ENCODE data around the gene SLC16A6. TPM values are rescaled to one million over a fixed set of nuclear protein-coding genes. Genes with fewer than 3 reads are reported as not detected.
A peak's percentile ranks its signal among the peaks of the same experiment; 100 is the strongest.

Gene SLC16A6
- total RNA-seq, 1 experiment from 2014 or later, result 0.22 TPM

DNA sequence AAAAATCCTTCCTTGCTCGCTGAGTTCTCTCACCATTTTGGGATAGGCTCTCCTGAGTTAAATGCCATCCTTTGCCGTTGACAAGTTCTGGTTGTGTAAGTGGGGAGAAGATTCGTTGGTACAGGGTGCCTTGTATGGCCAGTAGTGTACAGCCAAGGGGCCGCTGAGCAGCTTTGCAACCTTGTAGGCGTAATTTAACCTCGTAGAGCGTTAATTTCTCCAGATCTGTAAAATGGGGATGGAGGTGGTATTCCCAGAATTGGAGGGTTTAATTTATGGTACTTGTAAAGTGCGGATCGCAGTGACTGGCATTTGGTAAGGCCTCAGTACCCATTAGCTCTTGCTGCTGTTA, 1.7 kb upstream of the SLC16A6 start:
- no peaks in the 10 kb centered on the region for H3K9me3 Mint-ChIP-seq
- ChIA-PET CTCF (interaction anchor here (1.7 kb wide), 1 partner anchor 106 kb away, joined by 8 read pairs; no protein-coding TSS in a partner anchor), POLR2A (interaction anchor here (1.0 to 1.4 kb wide), 3 partner anchors 9 to 106 kb away, joined by 4 to 9 read pairs (median 6); no protein-coding TSS in a partner anchor)
- H3K36me3 Mint-ChIP-seq, result no peaks in the 10 kb centered on the region
- DNase-seq (ENCODE audit: low spot score), result no peak
- H3K27ac Mint-ChIP-seq, result peak overlapping the region; percentile 31
- peak overlapping the region; percentile 68 for H3K4me3 Mint-ChIP-seq
- TF ChIP-seq, protein P1, sequence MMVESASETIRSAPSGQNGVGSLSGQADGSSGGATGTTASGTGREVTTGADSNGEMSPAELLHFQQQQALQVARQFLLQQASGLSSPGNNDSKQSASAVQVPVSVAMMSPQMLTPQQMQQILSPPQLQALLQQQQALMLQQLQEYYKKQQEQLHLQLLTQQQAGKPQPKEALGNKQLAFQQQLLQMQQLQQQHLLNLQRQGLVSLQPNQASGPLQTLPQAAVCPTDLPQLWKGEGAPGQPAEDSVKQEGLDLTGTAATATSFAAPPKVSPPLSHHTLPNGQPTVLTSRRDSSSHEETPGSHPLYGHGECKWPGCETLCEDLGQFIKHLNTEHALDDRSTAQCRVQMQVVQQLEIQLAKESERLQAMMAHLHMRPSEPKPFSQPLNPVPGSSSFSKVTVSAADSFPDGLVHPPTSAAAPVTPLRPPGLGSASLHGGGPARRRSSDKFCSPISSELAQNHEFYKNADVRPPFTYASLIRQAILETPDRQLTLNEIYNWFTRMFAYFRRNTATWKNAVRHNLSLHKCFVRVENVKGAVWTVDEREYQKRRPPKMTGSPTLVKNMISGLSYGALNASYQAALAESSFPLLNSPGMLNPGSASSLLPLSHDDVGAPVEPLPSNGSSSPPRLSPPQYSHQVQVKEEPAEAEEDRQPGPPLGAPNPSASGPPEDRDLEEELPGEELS (CRISPR knock-in tag; IDR thresholded peaks at IDR 0.05), result no peak
- TF ChIP-seq, protein P2, sequence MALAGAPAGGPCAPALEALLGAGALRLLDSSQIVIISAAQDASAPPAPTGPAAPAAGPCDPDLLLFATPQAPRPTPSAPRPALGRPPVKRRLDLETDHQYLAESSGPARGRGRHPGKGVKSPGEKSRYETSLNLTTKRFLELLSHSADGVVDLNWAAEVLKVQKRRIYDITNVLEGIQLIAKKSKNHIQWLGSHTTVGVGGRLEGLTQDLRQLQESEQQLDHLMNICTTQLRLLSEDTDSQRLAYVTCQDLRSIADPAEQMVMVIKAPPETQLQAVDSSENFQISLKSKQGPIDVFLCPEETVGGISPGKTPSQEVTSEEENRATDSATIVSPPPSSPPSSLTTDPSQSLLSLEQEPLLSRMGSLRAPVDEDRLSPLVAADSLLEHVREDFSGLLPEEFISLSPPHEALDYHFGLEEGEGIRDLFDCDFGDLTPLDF (CRISPR knock-in tag; IDR thresholded peaks at IDR 0.05), result no peak
- no peak for TF ChIP-seq NFYB (CRISPR knock-in tag; conservative IDR thresholded peaks at IDR 0.05; ENCODE audit: low read depth)
- TF ChIP-seq, protein P3, sequence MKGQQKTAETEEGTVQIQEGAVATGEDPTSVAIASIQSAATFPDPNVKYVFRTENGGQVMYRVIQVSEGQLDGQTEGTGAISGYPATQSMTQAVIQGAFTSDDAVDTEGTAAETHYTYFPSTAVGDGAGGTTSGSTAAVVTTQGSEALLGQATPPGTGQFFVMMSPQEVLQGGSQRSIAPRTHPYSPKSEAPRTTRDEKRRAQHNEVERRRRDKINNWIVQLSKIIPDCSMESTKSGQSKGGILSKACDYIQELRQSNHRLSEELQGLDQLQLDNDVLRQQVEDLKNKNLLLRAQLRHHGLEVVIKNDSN (CRISPR knock-in tag; IDR thresholded peaks at IDR 0.05), result no peak
- ATAC-seq, result no peak
- H3K27me3 Mint-ChIP-seq (ENCODE audit: low read depth), result peaks cover 50% of the 10 kb centered on the region
- peaks cover 67% of the 10 kb centered on the region for H3K4me1 Mint-ChIP-seq

DNA sequence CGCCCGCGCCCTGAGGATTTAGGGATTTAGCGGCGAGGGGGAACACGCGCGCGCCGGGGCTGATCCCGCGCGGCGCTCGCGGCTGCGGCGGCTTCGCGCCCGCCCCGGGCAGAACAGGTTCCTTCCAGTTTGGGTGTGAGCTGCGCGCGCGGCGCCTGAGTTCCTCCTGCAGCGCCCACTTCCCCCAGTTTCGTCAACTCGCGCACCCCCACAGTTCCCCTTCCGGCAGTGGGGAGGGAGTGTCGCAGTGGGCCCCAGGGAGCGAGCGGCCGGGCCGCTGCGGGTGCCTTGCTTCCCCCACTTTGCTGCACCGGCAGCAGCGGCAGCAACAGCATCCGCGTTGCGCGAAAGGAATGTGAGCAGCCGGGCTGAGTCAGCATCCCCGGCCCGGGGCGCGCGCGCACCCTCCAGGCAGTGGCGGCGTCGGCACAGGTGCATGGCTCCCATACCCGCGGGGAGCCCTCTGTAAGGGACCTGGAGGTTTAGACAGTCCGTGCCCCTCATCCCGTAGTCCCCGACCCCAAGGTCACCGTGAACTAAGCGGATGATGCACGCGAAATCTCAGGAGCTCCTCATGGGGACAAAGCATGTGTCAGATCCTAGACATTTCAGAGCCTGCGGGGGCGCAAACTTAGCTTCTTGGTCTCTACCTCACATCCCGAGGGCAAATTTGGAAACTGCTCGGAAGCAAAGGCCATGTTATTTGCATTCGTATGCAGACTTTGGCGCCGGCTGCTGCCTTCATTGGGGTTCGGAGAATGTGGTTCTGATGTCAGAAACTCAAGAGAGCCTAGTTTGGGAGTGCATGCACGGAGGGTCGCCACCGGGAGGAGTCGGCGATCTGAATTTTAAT, 1.1 kb upstream of the SLC16A6 start:
- Mint-ChIP-seq H3K4me3 (peak overlapping the region; percentile 68), H3K27ac (peak overlapping the region; percentile 31), H3K9me3 (no peaks in the 10 kb centered on the region), H3K27me3 (ENCODE audit: low read depth) (peaks cover 50% of the 10 kb centered on the region), H3K4me1 (peaks cover 64% of the 10 kb centered on the region), H3K36me3 (no peaks in the 10 kb centered on the region)
- ChIA-PET POLR2A (interaction anchor here (0.8 to 1.4 kb wide), 5 partner anchors 9 to 127 kb away, joined by 3 to 9 read pairs (median 4); no protein-coding TSS in a partner anchor), CTCF (interaction anchor here (1.2 to 1.7 kb wide), 2 partner anchors 82 to 107 kb away, joined by 3 to 8 read pairs; no protein-coding TSS in a partner anchor)
- DNase-seq (ENCODE audit: low spot score) (peak; percentile 74), ATAC-seq (peak; percentile 53)
- TF ChIP-seq ETV6 (CRISPR knock-in tag; IDR thresholded peaks at IDR 0.05), result 0 out of 2 replicates have a peak, but pooled peaks have one; percentile 19
- peak; percentile 58; the same call in 1 of the 2 replicates for TF ChIP-seq NFE2L1 (CRISPR knock-in tag; IDR thresholded peaks at IDR 0.05)
- TF ChIP-seq, protein P4, sequence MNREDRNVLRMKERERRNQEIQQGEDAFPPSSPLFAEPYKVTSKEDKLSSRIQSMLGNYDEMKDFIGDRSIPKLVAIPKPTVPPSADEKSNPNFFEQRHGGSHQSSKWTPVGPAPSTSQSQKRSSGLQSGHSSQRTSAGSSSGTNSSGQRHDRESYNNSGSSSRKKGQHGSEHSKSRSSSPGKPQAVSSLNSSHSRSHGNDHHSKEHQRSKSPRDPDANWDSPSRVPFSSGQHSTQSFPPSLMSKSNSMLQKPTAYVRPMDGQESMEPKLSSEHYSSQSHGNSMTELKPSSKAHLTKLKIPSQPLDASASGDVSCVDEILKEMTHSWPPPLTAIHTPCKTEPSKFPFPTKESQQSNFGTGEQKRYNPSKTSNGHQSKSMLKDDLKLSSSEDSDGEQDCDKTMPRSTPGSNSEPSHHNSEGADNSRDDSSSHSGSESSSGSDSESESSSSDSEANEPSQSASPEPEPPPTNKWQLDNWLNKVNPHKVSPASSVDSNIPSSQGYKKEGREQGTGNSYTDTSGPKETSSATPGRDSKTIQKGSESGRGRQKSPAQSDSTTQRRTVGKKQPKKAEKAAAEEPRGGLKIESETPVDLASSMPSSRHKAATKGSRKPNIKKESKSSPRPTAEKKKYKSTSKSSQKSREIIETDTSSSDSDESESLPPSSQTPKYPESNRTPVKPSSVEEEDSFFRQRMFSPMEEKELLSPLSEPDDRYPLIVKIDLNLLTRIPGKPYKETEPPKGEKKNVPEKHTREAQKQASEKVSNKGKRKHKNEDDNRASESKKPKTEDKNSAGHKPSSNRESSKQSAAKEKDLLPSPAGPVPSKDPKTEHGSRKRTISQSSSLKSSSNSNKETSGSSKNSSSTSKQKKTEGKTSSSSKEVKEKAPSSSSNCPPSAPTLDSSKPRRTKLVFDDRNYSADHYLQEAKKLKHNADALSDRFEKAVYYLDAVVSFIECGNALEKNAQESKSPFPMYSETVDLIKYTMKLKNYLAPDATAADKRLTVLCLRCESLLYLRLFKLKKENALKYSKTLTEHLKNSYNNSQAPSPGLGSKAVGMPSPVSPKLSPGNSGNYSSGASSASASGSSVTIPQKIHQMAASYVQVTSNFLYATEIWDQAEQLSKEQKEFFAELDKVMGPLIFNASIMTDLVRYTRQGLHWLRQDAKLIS (CRISPR knock-in tag; IDR thresholded peaks at IDR 0.05; ENCODE audit: borderline replicate concordance), result peak; percentile 65; the same call in 1 of the 2 replicates
- no peak for TF ChIP-seq SMAD4 (CRISPR knock-in tag; IDR thresholded peaks at IDR 0.05)
- peak; percentile 78; the same call in 1 of the 2 replicates for TF ChIP-seq TEAD1 (CRISPR knock-in tag; IDR thresholded peaks at IDR 0.05)
- TF ChIP-seq, protein P5, sequence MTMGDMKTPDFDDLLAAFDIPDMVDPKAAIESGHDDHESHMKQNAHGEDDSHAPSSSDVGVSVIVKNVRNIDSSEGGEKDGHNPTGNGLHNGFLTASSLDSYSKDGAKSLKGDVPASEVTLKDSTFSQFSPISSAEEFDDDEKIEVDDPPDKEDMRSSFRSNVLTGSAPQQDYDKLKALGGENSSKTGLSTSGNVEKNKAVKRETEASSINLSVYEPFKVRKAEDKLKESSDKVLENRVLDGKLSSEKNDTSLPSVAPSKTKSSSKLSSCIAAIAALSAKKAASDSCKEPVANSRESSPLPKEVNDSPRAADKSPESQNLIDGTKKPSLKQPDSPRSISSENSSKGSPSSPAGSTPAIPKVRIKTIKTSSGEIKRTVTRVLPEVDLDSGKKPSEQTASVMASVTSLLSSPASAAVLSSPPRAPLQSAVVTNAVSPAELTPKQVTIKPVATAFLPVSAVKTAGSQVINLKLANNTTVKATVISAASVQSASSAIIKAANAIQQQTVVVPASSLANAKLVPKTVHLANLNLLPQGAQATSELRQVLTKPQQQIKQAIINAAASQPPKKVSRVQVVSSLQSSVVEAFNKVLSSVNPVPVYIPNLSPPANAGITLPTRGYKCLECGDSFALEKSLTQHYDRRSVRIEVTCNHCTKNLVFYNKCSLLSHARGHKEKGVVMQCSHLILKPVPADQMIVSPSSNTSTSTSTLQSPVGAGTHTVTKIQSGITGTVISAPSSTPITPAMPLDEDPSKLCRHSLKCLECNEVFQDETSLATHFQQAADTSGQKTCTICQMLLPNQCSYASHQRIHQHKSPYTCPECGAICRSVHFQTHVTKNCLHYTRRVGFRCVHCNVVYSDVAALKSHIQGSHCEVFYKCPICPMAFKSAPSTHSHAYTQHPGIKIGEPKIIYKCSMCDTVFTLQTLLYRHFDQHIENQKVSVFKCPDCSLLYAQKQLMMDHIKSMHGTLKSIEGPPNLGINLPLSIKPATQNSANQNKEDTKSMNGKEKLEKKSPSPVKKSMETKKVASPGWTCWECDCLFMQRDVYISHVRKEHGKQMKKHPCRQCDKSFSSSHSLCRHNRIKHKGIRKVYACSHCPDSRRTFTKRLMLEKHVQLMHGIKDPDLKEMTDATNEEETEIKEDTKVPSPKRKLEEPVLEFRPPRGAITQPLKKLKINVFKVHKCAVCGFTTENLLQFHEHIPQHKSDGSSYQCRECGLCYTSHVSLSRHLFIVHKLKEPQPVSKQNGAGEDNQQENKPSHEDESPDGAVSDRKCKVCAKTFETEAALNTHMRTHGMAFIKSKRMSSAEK (CRISPR knock-in tag; IDR thresholded peaks at IDR 0.05; ENCODE audit: borderline replicate concordance), result no peak
- TF ChIP-seq JUN (CRISPR knock-in tag; IDR thresholded peaks at IDR 0.05), result 0 out of 2 replicates have a peak, but pooled peaks have one; percentile 65
- TF ChIP-seq, protein P6, sequence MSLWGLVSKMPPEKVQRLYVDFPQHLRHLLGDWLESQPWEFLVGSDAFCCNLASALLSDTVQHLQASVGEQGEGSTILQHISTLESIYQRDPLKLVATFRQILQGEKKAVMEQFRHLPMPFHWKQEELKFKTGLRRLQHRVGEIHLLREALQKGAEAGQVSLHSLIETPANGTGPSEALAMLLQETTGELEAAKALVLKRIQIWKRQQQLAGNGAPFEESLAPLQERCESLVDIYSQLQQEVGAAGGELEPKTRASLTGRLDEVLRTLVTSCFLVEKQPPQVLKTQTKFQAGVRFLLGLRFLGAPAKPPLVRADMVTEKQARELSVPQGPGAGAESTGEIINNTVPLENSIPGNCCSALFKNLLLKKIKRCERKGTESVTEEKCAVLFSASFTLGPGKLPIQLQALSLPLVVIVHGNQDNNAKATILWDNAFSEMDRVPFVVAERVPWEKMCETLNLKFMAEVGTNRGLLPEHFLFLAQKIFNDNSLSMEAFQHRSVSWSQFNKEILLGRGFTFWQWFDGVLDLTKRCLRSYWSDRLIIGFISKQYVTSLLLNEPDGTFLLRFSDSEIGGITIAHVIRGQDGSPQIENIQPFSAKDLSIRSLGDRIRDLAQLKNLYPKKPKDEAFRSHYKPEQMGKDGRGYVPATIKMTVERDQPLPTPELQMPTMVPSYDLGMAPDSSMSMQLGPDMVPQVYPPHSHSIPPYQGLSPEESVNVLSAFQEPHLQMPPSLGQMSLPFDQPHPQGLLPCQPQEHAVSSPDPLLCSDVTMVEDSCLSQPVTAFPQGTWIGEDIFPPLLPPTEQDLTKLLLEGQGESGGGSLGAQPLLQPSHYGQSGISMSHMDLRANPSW (CRISPR knock-in tag; conservative IDR thresholded peaks at IDR 0.05; ENCODE audit: low read depth), result no peak
- TF ChIP-seq, protein P7, sequence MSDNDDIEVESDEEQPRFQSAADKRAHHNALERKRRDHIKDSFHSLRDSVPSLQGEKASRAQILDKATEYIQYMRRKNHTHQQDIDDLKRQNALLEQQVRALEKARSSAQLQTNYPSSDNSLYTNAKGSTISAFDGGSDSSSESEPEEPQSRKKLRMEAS (CRISPR knock-in tag; IDR thresholded peaks at IDR 0.05), result peak; percentile 74
- TF ChIP-seq ZNF416 (CRISPR knock-in tag; IDR thresholded peaks at IDR 0.05), result peak; percentile 32; the same call in 1 of the 2 replicates
- peak; percentile 71; the same call in 1 of the 2 replicates for TF ChIP-seq TCF7 (CRISPR knock-in tag; IDR thresholded peaks at IDR 0.05; ENCODE audit: low read depth)
